Bone marrow (tissue), 2 donors: ENCODE measurements around the gene CCZ1B.
A peak's percentile ranks its signal among the peaks of the same experiment; 100 is the strongest.
"Not testable (repeated sequence)": the region's sequence is repeated elsewhere in the genome, so short reads cannot be mapped to it uniquely, and the experiment has no call there.

Experiments
- DNase-seq, 2 donors: peaks; one replicate each; lab custom pipeline; 2025; lab: John Stamatoyannopoulos, UW

Gene CCZ1B

DNA sequence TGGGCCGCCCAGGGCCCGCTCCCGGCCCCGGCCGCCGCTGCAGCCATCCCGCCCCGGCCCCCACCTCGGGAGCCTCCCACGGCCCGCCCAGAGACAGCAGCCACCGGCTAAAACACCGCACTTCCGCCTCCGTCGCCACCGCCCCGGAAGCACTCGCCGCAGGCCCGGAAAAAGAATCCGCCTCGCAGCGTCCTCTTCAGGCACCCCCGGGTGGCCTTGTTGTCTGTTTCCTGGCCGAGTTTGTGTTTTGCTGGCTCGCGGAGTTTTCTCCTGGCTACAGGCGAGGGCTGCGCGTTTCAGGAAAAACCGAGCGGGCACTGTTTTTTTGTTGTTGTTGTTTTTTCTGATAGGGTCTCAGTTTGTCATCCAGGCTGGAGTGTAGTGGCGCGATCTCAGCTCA is at the start of gene CCZ1B:
TSS of gene CCZ1B (minus strand) at position 125 of the 400 bp plus-strand sequence. CDS start at position 47, 78 bp downstream.
- DNase-seq: peak; percentile 57

GRCh38 chr7:6875022-6875421 is 48.9 kb upstream of the CCZ1B start:
- DNase-seq: not testable (repeated sequence)

- not testable (repeated sequence) for DNase-seq
Observed at GRCh38 chr7:6872246-6872945, 46.3 kb upstream of the CCZ1B start.

- DNase-seq: not testable (repeated sequence)
Observed at GRCh38 chr7:6871421-6872144, 45.5 kb upstream of the CCZ1B start.

- not testable (repeated sequence) for DNase-seq
Observed at GRCh38 chr7:6864751-6865150, 38.7 kb upstream of the CCZ1B start.

DNA sequence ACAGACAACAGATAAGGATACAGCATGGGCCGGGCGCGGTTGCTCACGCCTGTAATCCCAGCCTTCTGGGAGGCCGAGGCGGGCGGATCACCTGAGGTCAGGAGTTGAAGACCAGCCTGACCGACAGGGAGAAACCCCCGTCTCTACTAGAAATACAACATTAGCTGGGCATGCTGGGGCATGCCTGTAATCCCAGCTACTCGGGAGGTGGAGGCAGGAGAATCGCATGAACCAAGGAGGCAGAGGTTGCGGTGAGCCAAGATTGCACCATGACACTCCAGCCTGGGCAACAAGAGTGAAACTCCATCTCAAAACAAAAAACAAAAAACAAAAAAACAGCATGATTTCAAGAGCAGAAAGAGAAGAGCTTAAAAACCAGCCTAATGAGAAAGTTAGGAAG is 38.1 kb upstream of the CCZ1B start:
- DNase-seq: not testable (repeated sequence)

- not testable (repeated sequence) for DNase-seq
Observed at GRCh38 chr7:6862876-6863275, 36.8 kb upstream of the CCZ1B start.

GRCh38 chr7:6857721-6858314 is 31.7 kb upstream of the CCZ1B start:
- DNase-seq: peak; percentile 8 to 9

- DNase-seq: not testable (repeated sequence)
Observed at GRCh38 chr7:6855563-6856131, 29.6 kb upstream of the CCZ1B start.

GRCh38 chr7:6854747-6855562 is 28.9 kb upstream of the CCZ1B start:
- not testable (repeated sequence) for DNase-seq

DNA sequence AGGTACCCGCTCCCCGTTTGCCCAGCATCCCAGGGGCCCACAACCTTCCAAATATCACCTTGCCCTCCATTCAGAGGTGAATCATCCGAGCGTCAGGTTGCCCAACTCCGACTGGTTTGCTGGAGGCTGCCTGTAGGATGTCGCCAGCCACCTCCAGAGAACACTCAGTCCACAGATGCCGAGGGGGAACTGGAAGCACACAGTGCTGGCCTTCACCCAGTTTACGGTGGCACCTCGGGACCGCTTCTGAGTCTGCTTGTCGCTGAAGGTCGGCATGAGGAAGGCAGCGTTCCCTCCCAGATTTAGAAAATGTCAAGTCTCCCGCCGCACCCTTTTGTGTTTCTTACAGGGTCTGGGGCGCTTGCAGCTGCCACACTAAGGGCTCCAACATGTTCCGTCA is 27.6 kb upstream of the CCZ1B start:
- DNase-seq: not testable (repeated sequence)

- not testable (repeated sequence) for DNase-seq
Observed at GRCh38 chr7:6849127-6849526, 23.1 kb upstream of the CCZ1B start.

DNA sequence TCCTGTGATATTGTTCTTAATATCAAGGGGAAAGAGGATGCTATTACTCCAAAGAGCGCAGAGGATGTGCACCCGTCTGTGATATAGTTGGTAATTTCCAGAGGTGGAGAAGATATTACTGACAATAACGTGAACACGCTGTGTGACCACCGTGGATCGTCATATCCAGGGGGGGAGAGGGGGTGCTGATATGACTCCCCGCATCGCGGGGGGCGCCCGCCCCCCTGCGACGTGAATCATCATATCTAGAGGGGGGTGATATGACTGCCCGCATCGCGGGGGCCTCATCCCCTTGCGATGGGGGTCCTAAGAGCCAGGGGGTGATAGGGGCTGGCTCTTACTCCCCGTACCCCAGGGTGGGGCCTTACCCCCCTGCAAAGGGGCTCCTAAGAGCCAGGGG is 21.7 kb upstream of the CCZ1B start:
- not testable (repeated sequence) for DNase-seq

GRCh38 chr7:6845971-6846449 is 19.9 kb upstream of the CCZ1B start:
- not testable (repeated sequence) for DNase-seq

- not testable (repeated sequence) for DNase-seq
Observed at GRCh38 chr7:6843654-6844053, 17.6 kb upstream of the CCZ1B start.

- DNase-seq: not testable (repeated sequence)
Observed at GRCh38 chr7:6843092-6843491, 17.0 kb upstream of the CCZ1B start.

DNA sequence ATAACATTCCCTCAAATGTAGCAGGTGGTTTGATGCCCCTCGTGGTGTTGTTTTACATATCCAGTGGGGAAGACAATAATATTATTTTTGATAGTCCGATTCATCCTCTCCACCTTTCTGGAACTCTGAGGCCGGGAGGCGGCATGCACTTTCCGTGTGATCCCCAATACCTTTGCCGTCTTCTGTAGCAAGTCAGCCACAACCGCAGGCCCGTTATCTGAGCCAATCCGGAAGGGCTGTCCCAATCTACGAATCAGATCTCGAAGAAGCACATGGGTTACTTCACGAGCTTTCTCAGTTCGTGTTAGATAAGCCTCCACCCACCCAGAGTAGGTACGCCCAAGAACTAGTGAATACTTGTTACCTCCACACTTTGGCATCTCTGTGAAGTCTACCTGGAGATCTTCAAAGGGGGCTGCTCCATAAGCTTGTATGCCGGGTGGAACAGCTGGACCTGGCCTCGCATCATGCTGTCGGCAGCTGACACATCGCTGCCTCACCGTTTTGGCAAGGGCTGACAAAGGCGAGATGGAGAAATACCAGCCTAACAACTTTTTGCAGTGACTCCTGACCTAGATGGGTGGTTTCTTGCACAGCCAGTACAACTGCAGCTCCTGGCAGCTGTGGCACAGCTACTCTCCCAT is 16.3 kb upstream of the CCZ1B start:
- DNase-seq: not testable (repeated sequence)

DNA sequence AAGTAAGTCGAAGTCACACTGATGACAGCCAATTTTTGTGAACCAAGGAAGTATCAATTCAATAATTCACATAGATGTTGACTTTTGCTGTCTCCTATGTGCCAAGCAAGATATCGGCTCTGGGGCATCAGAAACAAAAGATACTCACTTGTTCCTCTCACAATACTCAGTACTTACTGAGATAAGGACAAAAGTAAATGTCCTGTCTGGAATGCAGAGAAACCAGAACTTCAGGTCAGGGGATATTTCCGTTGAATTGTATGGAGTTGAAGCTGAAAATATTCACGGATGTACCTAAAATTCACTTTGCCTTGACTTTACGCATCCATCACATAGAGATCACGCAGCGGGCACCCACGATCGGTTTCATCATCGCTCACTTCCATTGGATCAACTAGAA is 11.0 kb upstream of the CCZ1B start:
- not testable (repeated sequence) for DNase-seq

DNA sequence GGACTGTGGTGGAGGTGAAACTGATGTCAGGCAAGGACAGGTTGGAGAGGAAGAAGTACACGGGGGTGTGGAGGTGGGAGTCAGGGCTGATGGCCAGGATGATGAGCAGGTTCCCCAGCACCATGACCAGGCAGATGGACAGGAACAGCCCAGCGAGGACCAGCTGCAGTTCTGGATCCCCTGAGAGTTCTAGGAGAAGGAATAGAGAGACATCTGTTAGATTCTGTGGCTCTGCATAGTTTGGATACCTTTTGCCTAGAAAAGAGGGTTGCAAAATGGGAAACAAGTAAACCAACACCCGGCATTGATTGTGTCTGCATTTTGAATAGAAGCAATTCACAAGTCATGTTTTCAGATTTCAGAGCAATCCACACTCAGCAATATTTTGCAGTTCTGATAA is 9.4 kb upstream of the CCZ1B start:
- not testable (repeated sequence) for DNase-seq

GRCh38 chr7:6833636-6834035 is 7.6 kb upstream of the CCZ1B start:
- DNase-seq: no peak
